Activated CD8-positive, alpha-beta T cell treated with anti-CD3 and anti-CD28 coated beads for 36 hours (primary cell): ENCODE results near the gene LPCAT1. TPM values are rescaled to one million over a fixed set of nuclear protein-coding genes. Genes with fewer than 3 reads are reported as not detected.

Experiments used
- ATAC-seq: fragments of 200-7000 bp; cut with Tn5 transposase; one replicate; pipeline ENCODE4 v1.10.0; 2021; ENCODE audit warnings: mild to moderate bottlenecking, moderate library complexity
- CTCF ChIA-PET: fragments of 350-600 bp; sonication (Branson Sonifier 250); formaldehyde crosslinking; loops from one replicate; lab custom pipeline; 2021; ENCODE audit warnings: antibody characterized with exemption; lab: Charles Lee
- POLR2A ChIA-PET: fragments of 350-600 bp; sonication (Branson Sonifier 250); formaldehyde crosslinking; loops from one replicate; lab custom pipeline; 2021; ENCODE audit warnings: antibody characterized with exemption; lab: Charles Lee
- DNase-seq: peaks from one replicate; pipeline ENCODE4 v3.0.0-alpha.2; 2020
- H3K27ac Mint-ChIP-seq: one replicate; pipeline ENCODE4 v1.8.0; 2021; ENCODE audit warnings: mild to moderate bottlenecking, mixed read lengths
- H3K27me3 Mint-ChIP-seq: one replicate; pipeline ENCODE4 v1.8.0; 2021; ENCODE audit warnings: mixed read lengths
- H3K36me3 Mint-ChIP-seq: one replicate; pipeline ENCODE4 v1.8.0; 2021; ENCODE audit warnings: low read depth, mixed read lengths
- H3K4me1 Mint-ChIP-seq: one replicate; pipeline ENCODE4 v1.8.0; 2021; ENCODE audit warnings: low read depth, mixed read lengths
- H3K4me3 Mint-ChIP-seq: one replicate; pipeline ENCODE4 v1.8.0; 2021; ENCODE audit warnings: mild to moderate bottlenecking, moderate library complexity, mixed read lengths
- H3K9me3 Mint-ChIP-seq: one replicate; pipeline ENCODE4 v1.8.0; 2021; ENCODE audit warnings: mixed read lengths
- intact Hi-C: fragments of 100-400 bp; cut with micrococcal nuclease; formaldehyde crosslinking; loops from one replicate; pipeline ENCODE4 v1.10.0; 2022
- total RNA-seq, 2 experiments: library from RNA; stranded (reverse); gene quantifications; one replicate each; pipeline ENCODE4 v1.2.3, GENCODE V29; 2021
- TF ChIP-seq, protein P1 (sequence below): fragments of 200-600 bp; IDR thresholded peaks from one replicate; pipeline ENCODE4 v1.8.0; 2022; ENCODE audit warnings: antibody characterized with exemption, mild to moderate bottlenecking

Gene LPCAT1
- total RNA-seq, 2 experiments from 2014 or later, result 37.2 to 43.6 TPM

DNA sequence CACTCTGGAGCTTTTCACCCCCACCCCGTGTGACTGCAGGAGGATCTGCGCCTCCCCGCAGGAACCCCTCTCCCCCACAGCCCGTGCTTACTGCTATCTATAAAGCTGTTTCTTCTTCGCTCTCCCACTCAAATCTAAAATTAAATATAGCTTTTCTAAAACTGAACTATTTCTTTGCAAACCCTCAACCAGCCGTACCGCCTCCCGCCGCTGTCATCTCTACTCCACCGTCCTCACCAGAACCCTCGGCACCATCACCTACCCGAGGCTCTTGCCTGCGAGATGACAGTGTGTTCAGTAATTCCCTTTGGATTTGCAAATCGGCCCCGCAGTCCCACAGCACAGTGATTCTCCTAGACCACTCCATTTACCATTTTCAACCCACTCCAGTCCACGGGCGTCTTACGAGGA is 13.6 kb downstream of the LPCAT1 start:
- Mint-ChIP-seq H3K27me3 (no peaks in the 10 kb centered on the region), H3K4me1 (peaks cover 11% of the 10 kb centered on the region), H3K36me3 (peaks cover 7% of the 10 kb centered on the region), H3K27ac (no peak overlapping the region), H3K4me3 (no peak overlapping the region), H3K9me3 (no peaks in the 10 kb centered on the region)
- DNase-seq, result no peak
- ATAC-seq, result no peak
- intact Hi-C loops, result no loop called here
- TF ChIP-seq, protein P1, sequence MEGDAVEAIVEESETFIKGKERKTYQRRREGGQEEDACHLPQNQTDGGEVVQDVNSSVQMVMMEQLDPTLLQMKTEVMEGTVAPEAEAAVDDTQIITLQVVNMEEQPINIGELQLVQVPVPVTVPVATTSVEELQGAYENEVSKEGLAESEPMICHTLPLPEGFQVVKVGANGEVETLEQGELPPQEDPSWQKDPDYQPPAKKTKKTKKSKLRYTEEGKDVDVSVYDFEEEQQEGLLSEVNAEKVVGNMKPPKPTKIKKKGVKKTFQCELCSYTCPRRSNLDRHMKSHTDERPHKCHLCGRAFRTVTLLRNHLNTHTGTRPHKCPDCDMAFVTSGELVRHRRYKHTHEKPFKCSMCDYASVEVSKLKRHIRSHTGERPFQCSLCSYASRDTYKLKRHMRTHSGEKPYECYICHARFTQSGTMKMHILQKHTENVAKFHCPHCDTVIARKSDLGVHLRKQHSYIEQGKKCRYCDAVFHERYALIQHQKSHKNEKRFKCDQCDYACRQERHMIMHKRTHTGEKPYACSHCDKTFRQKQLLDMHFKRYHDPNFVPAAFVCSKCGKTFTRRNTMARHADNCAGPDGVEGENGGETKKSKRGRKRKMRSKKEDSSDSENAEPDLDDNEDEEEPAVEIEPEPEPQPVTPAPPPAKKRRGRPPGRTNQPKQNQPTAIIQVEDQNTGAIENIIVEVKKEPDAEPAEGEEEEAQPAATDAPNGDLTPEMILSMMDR, result no peak
- POLR2A ChIA-PET, result no interaction called here
- CTCF ChIA-PET, result no interaction called here

DNA sequence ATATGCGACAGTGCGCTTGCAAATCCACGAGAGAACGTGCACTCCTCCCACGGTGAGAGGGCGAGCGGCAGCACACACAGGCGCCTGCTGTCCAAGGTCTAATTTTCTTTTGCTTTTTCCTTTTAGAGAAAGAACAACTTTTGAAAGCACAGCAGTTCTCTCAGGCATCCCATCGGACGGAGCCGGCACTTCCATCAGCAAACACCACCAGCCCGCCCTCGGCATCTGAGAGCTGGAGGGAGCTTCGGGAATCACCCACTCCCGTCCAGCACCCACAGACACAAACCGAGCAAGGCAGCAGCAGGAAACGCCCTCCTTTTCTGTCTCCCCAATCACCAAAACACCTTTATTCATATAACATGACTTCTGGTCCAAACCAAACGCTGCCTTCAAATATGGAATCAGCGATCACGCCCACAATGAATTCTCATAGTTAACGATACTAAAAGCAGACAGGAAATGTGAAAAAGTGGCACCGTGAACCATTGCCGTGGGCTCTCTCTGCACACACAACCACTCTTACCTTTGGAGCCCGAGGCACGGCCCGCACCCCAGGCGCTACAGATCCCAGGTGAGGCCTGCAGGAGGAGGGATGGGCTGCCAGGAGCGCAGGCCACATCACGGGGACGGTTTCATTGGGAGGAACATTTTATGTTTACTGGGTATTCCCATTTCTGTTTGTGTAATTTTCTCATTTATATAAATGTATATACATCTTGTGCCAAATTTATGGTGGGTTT is 14.2 kb downstream of the LPCAT1 start:
- CTCF ChIA-PET, result no interaction called here
- DNase-seq (no peak), ATAC-seq (no peak)
- H3K36me3 Mint-ChIP-seq, result peaks cover 7% of the 10 kb centered on the region
- no peaks in the 10 kb centered on the region for H3K27me3 Mint-ChIP-seq
- H3K4me1 Mint-ChIP-seq, result peaks cover 14% of the 10 kb centered on the region
- no peaks in the 10 kb centered on the region for H3K9me3 Mint-ChIP-seq
- intact Hi-C loops, result no loop called here
- no peak overlapping the region for H3K27ac Mint-ChIP-seq
- POLR2A ChIA-PET, result no interaction called here
- TF ChIP-seq, protein P1, result no peak
- no peak overlapping the region for H3K4me3 Mint-ChIP-seq

DNA sequence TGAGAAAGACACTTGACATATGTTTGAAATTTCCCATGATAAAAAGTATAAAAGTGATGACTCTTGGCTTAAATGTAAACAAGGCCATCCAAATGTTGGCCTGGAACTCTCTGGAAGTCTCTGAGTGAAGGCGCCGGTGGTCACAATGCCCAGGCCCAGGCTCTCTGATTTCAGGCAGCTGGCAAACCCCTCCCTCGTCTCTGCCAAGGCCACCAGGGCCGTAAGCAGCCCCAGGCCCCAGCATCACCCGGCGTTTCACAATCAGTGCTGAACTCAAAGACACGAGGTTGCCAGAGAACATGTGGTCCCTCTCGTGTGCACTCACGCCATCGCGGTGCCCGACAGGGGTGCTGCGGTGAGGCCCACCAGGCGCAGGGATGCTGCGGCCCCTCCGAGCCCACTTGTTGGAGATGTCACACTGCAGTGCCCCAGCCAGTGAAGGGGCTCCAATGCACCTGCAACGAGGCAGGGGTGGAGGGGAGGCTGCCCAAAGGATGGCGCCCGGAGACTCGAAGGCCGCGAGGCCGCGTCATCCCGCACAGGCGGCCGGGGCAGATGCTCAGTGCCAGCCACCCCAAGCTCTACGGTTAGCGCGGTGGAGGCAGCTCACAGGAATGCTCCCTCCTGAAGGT is 15.0 kb downstream of the LPCAT1 start:
- peaks cover 19% of the 10 kb centered on the region for H3K4me1 Mint-ChIP-seq
- H3K4me3 Mint-ChIP-seq, result no peak overlapping the region
- TF ChIP-seq, protein P1, result no peak
- H3K27ac Mint-ChIP-seq, result no peak overlapping the region
- POLR2A ChIA-PET, result no interaction called here
- DNase-seq (no peak), ATAC-seq (no peak)
- H3K36me3 Mint-ChIP-seq, result peaks cover 7% of the 10 kb centered on the region
- intact Hi-C loops, result no loop called here
- CTCF ChIA-PET, result no interaction called here
- no peaks in the 10 kb centered on the region for H3K9me3 Mint-ChIP-seq
- H3K27me3 Mint-ChIP-seq, result no peaks in the 10 kb centered on the region

DNA sequence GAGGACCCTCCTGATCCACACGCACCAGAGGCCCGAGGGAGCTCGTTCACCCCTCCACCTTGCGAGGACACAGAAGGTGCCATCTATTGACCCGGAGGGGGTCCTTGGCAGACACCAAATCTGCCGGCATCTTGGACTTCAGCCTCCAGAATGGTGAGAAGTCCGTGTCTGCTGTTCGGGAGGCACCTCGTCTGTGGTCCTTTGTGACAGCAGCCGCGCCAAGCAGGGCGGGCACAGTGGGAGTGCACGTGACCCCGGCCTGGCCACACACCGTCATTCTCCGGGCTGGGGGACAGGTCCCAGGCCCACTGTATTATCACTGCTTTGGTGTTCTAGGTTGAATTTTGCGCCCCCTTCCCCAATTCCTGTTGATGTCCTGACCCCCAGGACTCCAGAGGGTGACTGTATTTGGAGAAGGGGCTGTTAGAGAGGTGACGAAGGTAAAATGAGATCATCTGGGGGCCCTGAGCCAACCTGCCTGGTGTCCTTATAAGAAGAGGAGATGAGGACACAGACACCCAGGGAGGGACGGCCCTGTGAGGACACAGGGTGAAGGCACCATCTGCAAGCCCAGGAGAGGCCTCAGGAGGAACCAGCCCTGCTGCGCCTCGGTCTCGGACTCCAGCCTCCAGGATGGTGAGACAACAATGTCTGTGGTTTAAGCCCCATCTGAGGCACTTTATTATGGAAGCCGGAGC is 15.7 kb downstream of the LPCAT1 start:
- peaks cover 26% of the 10 kb centered on the region for H3K4me1 Mint-ChIP-seq
- no peaks in the 10 kb centered on the region for H3K27me3 Mint-ChIP-seq
- no peaks in the 10 kb centered on the region for H3K9me3 Mint-ChIP-seq
- H3K27ac Mint-ChIP-seq, result no peak overlapping the region
- peaks cover 7% of the 10 kb centered on the region for H3K36me3 Mint-ChIP-seq
- intact Hi-C loops, result no loop called here
- CTCF ChIA-PET, result no interaction called here
- no peak for DNase-seq
- no peak overlapping the region for H3K4me3 Mint-ChIP-seq
- ATAC-seq, result no peak
- POLR2A ChIA-PET, result no interaction called here
- TF ChIP-seq, protein P1, result no peak

DNA sequence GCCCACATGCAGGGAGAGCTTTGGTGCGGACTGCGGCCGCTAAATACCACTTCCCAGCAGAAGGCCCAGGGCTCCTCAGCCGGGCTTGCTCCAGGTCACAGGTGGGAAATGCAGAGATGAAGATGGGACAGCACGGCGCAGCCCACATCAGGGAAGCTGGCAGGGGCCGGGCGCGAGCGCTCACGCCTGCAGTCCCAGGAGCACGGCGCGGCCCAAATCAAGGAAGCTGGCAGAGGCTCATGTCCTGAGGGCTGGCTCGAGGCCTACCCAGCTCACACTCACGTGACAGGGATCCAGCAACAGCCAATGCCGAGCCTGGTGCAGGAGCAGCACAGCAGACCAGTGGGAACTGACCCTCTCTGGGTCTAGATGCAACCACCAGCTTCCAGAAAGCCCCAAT is 16.3 kb downstream of the LPCAT1 start:
- H3K4me3 Mint-ChIP-seq, result no peak overlapping the region
- DNase-seq (no peak), ATAC-seq (no peak)
- TF ChIP-seq, protein P1, result no peak
- ChIA-PET CTCF (no interaction called here), POLR2A (no interaction called here)
- intact Hi-C loops, result no loop called here
- H3K36me3 Mint-ChIP-seq, result peaks cover 7% of the 10 kb centered on the region
- H3K4me1 Mint-ChIP-seq, result peaks cover 32% of the 10 kb centered on the region
- no peak overlapping the region for H3K27ac Mint-ChIP-seq
- no peaks in the 10 kb centered on the region for H3K9me3 Mint-ChIP-seq
- H3K27me3 Mint-ChIP-seq, result no peaks in the 10 kb centered on the region
